ENCODE data around the gene A1CF. TPM values are rescaled to one million over a fixed set of nuclear protein-coding genes. Genes with fewer than 3 reads are reported as not detected.

The A1CF gene
- polyA plus RNA-seq, 1 donor (not counting 4 experiments of a cell fraction or from before 2014, with no cell fraction given) = not detected

GRCh38 chr10:50861370-50861769, 24.1 kb downstream of the A1CF start:
- TF ChIP-seq CTCF (optimal IDR thresholded peaks at IDR 0.05 in 1 of 3, IDR thresholded peaks at IDR 0.05 in 1 of 3, conservative IDR thresholded peaks at IDR 0.05 in 1 of 3; ENCODE audit: extremely low read depth in 1 of 3, insufficient read depth in 2 of 3, low read length in 3 of 3) (no peak), EZH2 (IDR thresholded peaks at IDR 0.05; ENCODE audit: low read length) (no peak)
- Histone ChIP-seq H3K4me3 (ENCODE audit: control insufficient read depth in 2 of 3, extremely low read depth in 1 of 3, insufficient read depth in 2 of 3, low read depth in 1 of 3, low read length in 3 of 3) (no peak overlapping the region), H3K27ac (ENCODE audit: control insufficient read depth, insufficient read depth, low read length) (no peak overlapping the region), H3K9me3 (ENCODE audit: control insufficient read depth, low read depth, low read length) (no peaks in the 10 kb centered on the region), H3K9ac (ENCODE audit: control insufficient read depth, extremely low read depth, insufficient read depth, low read length) (no peak overlapping the region), H3K36me3 (ENCODE audit: control insufficient read depth in 2 of 2, extremely low read depth in 1 of 2, insufficient read depth in 2 of 2, low read length in 2 of 2) (no peaks in the 10 kb centered on the region), H3K79me2 (ENCODE audit: control insufficient read depth, insufficient read depth, low read length) (no peaks in the 10 kb centered on the region), H3K27me3 (ENCODE audit: control insufficient read depth, extremely low read depth, insufficient read depth, low read length) (no peaks in the 10 kb centered on the region), H3K4me1 (ENCODE audit: control insufficient read depth, extremely low read depth, insufficient read depth, low read length) (no peaks in the 10 kb centered on the region), H3K4me2 (ENCODE audit: control insufficient read depth, extremely low read depth, insufficient read depth, low read depth, low read length) (no peak overlapping the region), H3K9me1 (ENCODE audit: control insufficient read depth, extremely low read depth, insufficient read depth, low read length) (no peaks in the 10 kb centered on the region), H2AFZ (ENCODE audit: control insufficient read depth, low read length) (no peak overlapping the region), H4K20me1 (ENCODE audit: control insufficient read depth, extremely low read depth, insufficient read depth, low read length) (no peaks in the 10 kb centered on the region)
- dilution Hi-C loops (cut with MboI; ENCODE audit: extremely low pct_ligation_motif_present, low sequenced_read_pairs) = no loop called here
- FAIRE-seq (no peak), DNase-seq (ENCODE audit: low read depth, low spot score) (no peak)

GRCh38 chr10:50857579-50857978, 27.8 kb downstream of the A1CF start:
- Histone ChIP-seq H2AFZ (ENCODE audit: control insufficient read depth, low read length) (peak overlapping the region; percentile 43), H3K27me3 (ENCODE audit: control insufficient read depth, extremely low read depth, insufficient read depth, low read length) (no peaks in the 10 kb centered on the region), H4K20me1 (ENCODE audit: control insufficient read depth, extremely low read depth, insufficient read depth, low read length) (no peaks in the 10 kb centered on the region), H3K9ac (ENCODE audit: control insufficient read depth, extremely low read depth, insufficient read depth, low read length) (no peak overlapping the region), H3K4me3 (ENCODE audit: control insufficient read depth in 2 of 3, extremely low read depth in 1 of 3, insufficient read depth in 2 of 3, low read depth in 1 of 3, low read length in 3 of 3) (no peak overlapping the region), H3K79me2 (ENCODE audit: control insufficient read depth, insufficient read depth, low read length) (no peaks in the 10 kb centered on the region), H3K4me2 (ENCODE audit: control insufficient read depth, extremely low read depth, insufficient read depth, low read depth, low read length) (no peak overlapping the region), H3K4me1 (ENCODE audit: control insufficient read depth, extremely low read depth, insufficient read depth, low read length) (no peaks in the 10 kb centered on the region), H3K27ac (ENCODE audit: control insufficient read depth, insufficient read depth, low read length) (no peak overlapping the region), H3K9me3 (ENCODE audit: control insufficient read depth, low read depth, low read length) (no peaks in the 10 kb centered on the region), H3K9me1 (ENCODE audit: control insufficient read depth, extremely low read depth, insufficient read depth, low read length) (no peaks in the 10 kb centered on the region), H3K36me3 (ENCODE audit: control insufficient read depth in 2 of 2, extremely low read depth in 1 of 2, insufficient read depth in 2 of 2, low read length in 2 of 2) (no peaks in the 10 kb centered on the region)
- no peak for TF ChIP-seq EZH2 (IDR thresholded peaks at IDR 0.05; ENCODE audit: low read length)
- TF ChIP-seq CTCF (optimal IDR thresholded peaks at IDR 0.05 in 1 of 3, IDR thresholded peaks at IDR 0.05 in 1 of 3, conservative IDR thresholded peaks at IDR 0.05 in 1 of 3; ENCODE audit: extremely low read depth in 1 of 3, insufficient read depth in 2 of 3, low read length in 3 of 3) = no peak
- dilution Hi-C loops (cut with MboI; ENCODE audit: extremely low pct_ligation_motif_present, low sequenced_read_pairs) = no loop called here
- DNase-seq (ENCODE audit: low read depth, low spot score) = no peak
- no peak for FAIRE-seq
